GM21619 (cell line): ENCODE results near the gene ZNF609.

Experiments used
- ATAC-seq: cut with Tn5 transposase; IDR thresholded peaks from one replicate; pipeline ENCODE4 v1.9.1; 2021; ENCODE audit not compliant: unreplicated experiment

The ZNF609 gene

GRCh38 chr15:64460206-64460723 is at the start of gene ZNF609:
ZNF609 (plus strand) TSS chr15:64460578; CDS start chr15:64499420, 38,842 bp downstream.
- ATAC-seq: no peak

GRCh38 chr15:64412216-64412615 is 48.2 kb upstream of the ZNF609 start:
- ATAC-seq: no peak

GRCh38 chr15:64422697-64423096 is 37.7 kb upstream of the ZNF609 start:
- no peak for ATAC-seq

GRCh38 chr15:64423970-64424369 is 36.4 kb upstream of the ZNF609 start:
- ATAC-seq: peak; percentile 44

GRCh38 chr15:64425221-64425620 is 35.2 kb upstream of the ZNF609 start:
- ATAC-seq: no peak

- ATAC-seq: no peak
These were observed 33.4 kb upstream of the ZNF609 start for GRCh38 chr15:64426845-64427465.

- ATAC-seq: no peak
These were observed 30.9 kb upstream of the ZNF609 start for GRCh38 chr15:64429448-64429847.

GRCh38 chr15:64430000-64430735 is 30.2 kb upstream of the ZNF609 start:
- ATAC-seq: no peak

- ATAC-seq: no peak
These were observed 22.4 kb upstream of the ZNF609 start for GRCh38 chr15:64437982-64438381.

- no peak for ATAC-seq
These were observed 21.5 kb upstream of the ZNF609 start for GRCh38 chr15:64438653-64439447.

GRCh38 chr15:64441852-64442251 is 18.5 kb upstream of the ZNF609 start:
- no peak for ATAC-seq

GRCh38 chr15:64443016-64443415 is 17.4 kb upstream of the ZNF609 start:
- no peak for ATAC-seq

GRCh38 chr15:64443747-64444621 is 16.4 kb upstream of the ZNF609 start:
- peak; percentile 56 for ATAC-seq

GRCh38 chr15:64444836-64445235 is 15.5 kb upstream of the ZNF609 start:
- ATAC-seq: no peak

- ATAC-seq: no peak
These were observed 12.7 kb upstream of the ZNF609 start for GRCh38 chr15:64447536-64448315.

- no peak for ATAC-seq
These were observed 7.2 kb upstream of the ZNF609 start for GRCh38 chr15:64452988-64453688.

- no peak for ATAC-seq
These were observed 6.7 kb upstream of the ZNF609 start for GRCh38 chr15:64453689-64454037.

GRCh38 chr15:64454282-64454681 is 6.1 kb upstream of the ZNF609 start:
- ATAC-seq: no peak

- no peak for ATAC-seq
These were observed 4.4 kb upstream of the ZNF609 start for GRCh38 chr15:64455961-64456371.
